HG03103 (cell line): ENCODE data around the gene FANCI.

Source experiments
- ATAC-seq: cut with Tn5 transposase; IDR thresholded peaks from one replicate; pipeline ENCODE4 v1.9.1; 2021; ENCODE audit warnings: low read depth; ENCODE audit not compliant: unreplicated experiment

FANCI gene

DNA sequence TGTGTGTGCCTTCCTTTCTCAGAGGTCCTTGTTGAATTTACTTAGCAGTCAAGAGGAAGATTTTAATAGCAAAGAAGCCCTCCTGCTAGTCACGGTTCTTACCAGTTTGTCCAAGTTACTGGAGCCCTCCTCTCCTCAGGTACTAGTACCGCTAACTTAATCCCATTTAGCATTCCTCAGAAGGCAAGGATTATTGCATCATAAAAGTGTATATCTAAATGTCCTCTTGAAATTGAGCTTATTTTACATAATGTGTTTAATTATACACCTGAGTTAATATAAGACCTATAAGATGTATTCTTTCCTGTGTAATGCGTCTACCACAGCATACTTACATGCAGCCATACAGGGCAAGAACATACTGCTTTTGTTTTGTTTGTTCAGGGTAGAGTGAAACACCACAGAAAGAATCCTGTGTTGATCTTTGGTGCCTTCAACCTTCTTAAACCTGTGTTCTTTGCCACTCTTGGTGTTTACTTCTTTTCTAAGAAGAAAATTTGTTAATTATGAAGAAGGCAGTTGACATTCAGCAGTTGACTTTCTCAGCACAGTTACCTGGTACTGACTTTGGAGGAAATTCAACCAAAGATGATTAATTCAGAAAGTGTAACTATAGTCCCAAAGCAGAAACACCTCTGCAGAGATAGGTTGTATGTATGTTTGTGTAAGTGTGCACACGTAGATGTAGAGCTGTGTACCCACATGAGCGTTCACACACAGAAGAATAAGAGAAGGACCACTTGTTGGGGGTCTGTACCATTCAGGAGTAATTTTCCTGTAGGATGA lies 57.7 kb downstream of the FANCI start:
- no peak for ATAC-seq

- ATAC-seq, result no peak
These were observed 60.2 kb downstream of the FANCI start for GRCh38 chr15:89303986-89304385.

GRCh38 chr15:89305395-89305794 lies 61.6 kb downstream of the FANCI start:
- no peak for ATAC-seq

DNA sequence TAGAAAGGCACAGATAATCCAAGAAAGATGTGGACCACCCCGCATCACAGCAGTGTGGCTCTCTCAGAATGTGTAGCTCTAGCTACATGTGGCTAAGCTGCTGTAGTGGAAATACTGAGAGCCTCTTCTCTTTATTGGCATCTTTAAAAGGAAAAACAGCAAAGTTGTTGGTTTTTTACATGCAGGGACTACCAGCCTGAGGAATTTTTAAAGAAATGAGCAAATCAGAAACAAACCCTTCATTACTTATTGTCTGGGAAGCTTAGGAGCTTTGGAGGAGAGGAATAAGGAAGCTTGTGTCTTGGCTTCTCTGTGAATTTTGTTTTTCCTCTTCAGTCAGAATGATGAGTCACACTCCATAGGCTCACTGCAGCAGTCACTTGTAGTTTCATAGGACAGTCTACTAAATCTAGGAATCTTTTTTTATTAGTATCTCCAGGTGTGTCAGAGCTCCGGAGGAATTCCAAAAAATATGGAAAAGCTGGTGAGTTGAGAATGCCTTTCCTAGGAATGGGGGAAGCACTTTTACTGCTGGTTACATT lies 63.3 kb downstream of the FANCI start:
- no peak for ATAC-seq

GRCh38 chr15:89307791-89308190 lies 64.0 kb downstream of the FANCI start:
- no peak for ATAC-seq

DNA sequence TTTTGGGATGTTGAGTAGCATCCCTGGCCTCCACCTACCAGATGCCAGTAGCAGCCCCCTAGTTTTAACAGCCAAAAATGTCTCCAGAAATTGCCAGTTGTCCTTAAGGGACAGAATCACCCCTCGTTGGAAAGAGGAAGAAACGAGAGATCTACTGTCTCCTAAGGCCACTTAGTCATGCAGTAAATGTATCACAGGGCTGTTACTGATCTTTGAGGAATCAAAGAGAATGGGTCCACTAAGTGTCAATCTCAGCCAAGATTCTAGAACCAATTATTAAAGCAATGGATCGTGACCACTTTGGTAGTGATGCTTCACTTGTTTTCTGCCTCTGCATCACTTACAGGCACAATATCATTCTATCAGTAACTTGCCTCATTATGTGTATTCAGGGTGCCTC lies 64.5 kb downstream of the FANCI start:
- ATAC-seq, result no peak

DNA sequence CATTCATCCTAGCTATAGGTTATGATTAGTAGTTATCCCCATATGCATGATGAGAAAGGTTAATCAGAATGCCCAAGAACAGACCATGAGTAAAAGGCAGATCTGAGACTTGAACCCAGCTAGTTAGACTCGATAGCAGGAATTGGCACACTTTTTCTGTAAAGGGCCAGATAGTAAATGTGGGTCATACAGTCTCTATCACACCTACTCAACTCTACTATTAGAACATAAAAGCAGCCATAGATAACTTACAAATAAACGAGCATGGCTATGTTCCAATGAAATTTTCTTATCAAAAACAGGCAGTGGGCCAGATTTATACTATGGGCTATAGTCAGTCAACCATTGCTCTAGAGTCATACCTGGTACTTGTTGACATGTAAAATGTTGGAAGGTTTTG lies 66.2 kb downstream of the FANCI start:
- no peak for ATAC-seq

DNA sequence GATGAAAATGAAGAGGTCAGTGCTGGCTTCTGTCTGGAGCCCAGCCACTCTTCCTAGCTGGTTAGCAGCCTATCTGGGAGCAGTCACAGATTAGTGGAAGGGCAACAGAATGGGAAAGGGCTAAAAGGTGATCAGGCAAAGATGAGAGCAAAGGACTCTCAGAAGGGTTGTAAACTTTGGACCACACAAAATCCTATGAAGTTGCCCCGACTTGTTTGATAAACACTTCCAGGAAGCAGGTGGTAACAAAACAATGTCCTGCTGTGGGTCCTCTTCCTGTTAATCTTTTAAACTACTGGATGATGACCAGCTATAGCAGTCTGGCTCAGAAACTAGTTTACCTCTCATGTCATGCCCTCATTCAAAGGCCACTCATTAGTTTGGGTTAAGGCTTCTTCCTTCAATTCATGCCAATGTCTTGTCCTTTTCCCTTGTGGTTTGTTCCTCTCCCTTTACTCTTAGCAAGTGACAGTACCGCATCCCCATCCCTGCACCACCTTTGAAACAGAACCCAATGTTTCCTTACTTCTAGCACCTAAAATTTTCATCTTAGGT lies 71.7 kb downstream of the FANCI start:
- no peak for ATAC-seq

DNA sequence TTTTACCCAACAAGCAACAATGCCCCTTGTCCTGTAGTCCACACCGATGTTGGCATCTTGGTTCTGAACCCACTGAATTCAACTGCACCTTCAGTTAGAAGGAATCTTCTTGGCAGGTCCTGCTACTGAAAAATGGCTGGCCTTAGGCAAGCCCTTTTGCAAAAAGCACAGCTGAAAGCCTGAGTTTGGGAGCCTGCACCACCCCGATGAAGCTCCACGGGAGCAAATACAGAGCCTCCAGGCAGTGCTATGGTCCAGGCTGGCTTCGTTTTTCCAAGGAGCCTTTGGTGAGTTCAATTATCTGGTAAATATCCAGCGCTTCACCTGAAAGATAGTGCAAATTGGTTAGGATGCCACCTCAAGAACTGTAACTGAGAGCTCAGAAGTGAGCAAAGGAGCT lies 72.7 kb downstream of the FANCI start:
- ATAC-seq, result no peak

DNA sequence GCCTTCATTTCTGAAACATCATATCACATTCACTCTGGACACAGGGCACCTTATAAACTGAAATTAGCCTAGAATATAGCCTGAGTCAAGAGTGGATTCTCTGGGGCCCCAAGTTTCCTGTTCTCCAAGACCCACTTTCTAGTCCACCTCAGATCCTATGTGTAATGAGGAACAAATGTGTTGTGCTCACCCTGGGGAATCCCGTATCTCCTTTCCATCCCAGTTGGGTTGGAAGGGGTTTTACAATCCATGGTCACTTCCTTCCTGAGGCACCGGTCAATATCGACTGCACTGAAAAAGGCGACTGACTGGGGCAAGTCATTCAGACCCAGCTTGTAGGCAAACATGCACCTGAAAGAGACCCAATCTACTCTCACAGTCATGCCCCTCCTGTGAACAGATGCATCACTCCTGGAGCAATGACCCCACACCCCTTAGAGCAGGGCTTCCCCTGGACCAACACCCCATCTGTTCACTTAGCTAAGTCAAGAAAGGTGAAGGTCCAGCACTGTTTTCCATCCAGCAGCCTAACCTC lies 73.5 kb downstream of the FANCI start:
- no peak for ATAC-seq

DNA sequence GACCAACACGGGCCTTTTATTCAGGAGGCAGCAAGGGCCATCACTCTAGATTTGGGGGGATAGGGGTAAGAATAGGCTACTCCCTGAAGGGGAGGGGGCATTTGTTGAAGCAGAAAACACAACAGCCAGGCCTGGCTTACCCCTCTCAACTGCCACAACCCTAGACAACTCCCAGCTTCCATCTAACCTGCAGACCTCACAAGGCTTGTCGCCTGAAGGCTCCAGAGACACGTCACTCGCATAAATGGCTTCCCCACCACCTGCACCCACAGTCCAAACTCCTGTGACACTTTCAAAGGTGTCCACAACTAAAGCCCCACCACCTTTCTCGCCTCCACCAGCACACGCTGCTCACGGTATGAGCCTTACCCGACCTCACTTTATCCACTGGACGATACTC lies 75.9 kb downstream of the FANCI start:
- ATAC-seq, result no peak

GRCh38 chr15:89320200-89320599 lies 76.4 kb downstream of the FANCI start:
- ATAC-seq, result no peak

DNA sequence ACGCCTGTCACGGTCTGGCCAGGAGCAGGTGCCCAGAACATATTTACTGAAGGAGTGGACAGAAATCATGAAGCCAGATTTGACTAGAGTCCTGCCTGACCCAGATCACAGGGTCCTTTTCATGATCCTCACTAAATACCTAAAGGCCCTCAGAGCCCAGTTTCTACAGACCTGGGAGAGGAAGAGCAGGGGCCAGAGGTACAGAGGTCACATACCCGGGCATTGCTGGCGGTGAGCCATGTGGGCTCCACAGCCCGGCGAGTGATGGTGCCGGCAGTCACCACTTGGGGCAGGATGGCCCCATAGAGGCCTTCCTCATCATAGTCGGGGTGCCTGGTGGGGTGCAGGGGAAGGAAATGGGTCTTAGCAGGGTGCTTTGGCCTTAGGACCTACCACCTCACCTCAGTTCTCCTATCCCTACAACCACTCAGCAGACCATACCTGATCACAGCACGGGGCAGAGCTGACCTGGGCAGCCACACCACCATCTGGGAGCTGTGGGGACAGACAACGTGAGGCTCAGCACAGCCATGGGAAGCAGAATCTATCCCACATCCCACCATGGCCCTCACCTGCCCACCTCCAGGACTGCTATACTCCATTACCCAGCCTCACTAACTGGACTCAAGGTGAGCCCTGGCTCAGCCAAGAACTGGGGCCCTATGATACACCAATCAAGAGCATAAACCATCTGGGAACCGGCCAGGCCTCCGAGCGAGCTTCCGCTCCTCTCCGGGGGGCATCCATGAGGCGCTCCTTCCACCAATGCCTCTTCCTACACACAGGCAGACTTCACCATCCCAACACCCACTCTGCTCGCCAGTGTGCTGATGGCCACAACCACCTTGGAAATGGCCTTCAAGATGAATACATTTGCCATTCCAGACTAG lies 78.0 kb downstream of the FANCI start:
- ATAC-seq, result no peak

GRCh38 chr15:89322822-89323221 lies 79.0 kb downstream of the FANCI start:
- no peak for ATAC-seq

DNA sequence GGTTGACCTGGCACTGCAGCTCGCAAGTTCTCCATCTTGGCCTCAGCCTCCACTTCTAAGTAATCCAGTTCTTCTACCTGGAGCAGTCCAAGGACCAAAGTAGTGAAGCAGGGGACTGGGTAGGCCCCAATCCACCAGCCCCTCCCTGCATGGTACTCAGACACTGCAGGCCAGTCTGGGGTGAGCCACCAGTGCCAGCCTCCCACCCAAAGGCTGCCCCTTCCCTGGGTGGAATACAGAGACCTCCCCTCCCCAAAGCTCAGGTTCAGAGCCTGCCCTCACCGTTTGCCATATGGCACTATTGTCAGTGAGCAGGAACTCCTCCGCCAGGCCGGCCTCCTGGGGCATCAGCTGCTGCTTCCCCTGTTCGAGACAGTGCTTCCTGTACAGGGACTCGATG lies 80.0 kb downstream of the FANCI start:
- no peak for ATAC-seq

DNA sequence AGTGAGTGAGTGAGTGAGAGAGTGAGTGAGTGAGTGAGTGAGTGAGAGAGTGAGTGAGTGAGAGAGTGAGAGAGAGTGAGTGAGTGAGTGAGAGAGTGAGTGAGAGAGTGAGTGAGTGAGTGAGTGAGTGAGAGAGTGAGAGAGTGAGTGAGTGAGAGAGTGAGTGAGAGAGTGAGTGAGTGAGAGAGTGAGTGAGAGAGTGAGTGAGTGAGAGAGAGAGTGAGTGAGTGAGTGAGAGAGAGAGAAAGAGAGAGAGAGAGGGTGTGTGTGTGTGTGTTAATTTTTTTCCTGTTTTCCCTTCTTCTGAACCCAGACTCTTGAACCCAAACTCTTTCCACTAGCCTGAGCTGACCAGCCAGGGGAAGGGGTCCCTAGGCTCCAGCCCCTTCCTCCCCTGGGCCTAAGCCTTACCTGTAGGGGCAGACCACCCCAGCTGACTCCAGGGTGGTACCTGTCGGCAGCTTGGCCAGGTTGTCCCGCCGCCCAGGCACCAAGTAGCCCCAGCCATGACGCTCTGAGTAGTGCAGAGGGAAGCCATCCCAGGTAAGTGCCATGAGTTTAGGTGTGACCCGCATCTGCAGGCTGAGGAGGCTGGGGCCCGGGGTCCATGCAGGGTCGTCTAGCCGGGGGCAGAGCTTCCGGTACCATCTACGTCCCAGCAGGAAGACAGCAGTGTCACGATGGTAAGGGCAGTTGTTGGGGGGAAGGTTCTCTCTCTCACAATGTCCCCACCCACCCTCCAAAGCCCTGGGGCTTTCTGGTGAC lies 81.4 kb downstream of the FANCI start:
- ATAC-seq, result no peak

- ATAC-seq, result no peak
These were observed 82.5 kb downstream of the FANCI start for GRCh38 chr15:89326316-89326715.

DNA sequence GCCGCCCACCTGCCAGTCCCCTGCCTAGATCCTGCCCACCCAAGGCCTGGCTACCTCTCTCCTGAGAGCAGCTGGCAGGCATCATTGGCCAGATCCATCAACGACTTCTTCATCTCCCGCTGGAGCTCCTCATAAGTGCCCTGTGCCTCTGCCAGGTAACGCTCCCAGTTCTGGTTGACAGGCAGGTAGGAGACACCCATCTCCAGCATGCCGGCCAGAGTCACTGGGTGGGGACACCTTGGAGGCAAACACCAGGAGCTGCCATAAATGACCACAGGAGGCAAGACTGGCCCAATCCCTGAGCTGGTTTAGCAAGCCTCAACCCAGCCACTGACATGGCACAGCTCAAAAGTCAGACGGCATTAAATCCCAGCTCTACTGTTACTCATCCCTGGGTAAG lies 83.3 kb downstream of the FANCI start:
- ATAC-seq, result no peak

DNA sequence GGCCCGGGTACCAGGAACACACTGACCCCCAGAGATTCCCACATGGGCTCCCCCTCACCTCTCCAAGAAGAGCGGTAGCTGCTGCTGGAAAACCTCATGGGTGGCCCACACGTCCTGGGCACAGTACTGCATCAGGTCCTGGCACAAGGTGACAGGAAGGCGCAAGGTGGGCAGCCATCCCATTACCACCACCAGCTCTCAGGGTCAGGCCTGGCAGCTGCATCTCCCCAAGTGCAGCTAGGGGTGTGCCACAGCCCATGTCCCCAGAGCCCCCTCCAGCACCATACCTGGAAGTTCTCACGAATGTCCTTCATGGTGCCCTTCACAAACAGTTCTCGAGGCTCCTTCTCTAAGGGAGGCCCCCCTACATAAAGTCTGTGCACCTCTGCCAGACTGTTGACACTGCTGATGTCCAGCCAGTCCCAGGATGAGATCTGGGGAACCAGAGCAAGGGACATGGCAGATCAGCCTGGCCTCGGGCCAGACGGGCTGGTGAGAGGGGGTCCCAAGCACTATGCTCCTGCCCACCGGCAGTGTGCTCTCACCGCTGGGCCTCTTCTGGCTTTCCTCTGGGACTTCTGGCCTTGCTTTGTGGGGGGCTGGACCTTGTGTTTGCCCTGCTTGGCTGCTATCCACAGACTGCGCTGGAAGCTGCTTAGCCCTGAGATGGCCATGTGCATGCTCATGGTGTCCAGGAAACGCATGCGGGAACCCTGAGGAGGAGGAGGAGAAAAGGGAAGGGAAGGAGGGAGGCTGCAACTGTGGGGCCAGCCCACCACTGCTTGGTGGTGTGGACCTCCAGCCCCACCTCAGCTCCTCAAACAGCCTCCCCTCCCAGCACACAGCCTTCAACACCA lies 84.8 kb downstream of the FANCI start:
- ATAC-seq, result no peak
